Liver (tissue), 9 donors: Measurements from ENCODE around the gene DHRS1. TPM values are rescaled to one million over a fixed set of nuclear protein-coding genes. Genes with fewer than 3 reads are reported as not detected.

Experiments used
- DNase-seq: peaks from one replicate; pipeline ENCODE4 v3.0.0-alpha.2; 2017; ENCODE audit warnings: low spot score
- H3K27ac ChIP-seq, 2 donors: one replicate each; pipeline ENCODE4 v1.7.0; 2013; ENCODE audit warnings: inconsistent platforms in 2 of 2, low read length in 2 of 2, control low read depth in 1 of 2, low read depth in 1 of 2, mild to moderate bottlenecking in 1 of 2
- H3K27me3 ChIP-seq, 4 donors: one replicate each; pipeline versions ENCODE4 v1.6.1 to v1.7.0; 2013; ENCODE audit warnings: low read length in 3 of 4, inconsistent platforms in 1 of 4, mild to moderate bottlenecking in 1 of 4, moderate library complexity in 1 of 4; ENCODE audit not compliant: control insufficient read depth in 4 of 4, insufficient read depth in 4 of 4
- H3K36me3 ChIP-seq, 4 donors: one replicate each; pipeline versions ENCODE4 v1.6.1 to v1.7.0; 2013; ENCODE audit warnings: low read length in 3 of 4, mild to moderate bottlenecking in 3 of 4, low read depth in 1 of 4, moderate library complexity in 1 of 4; ENCODE audit not compliant: control insufficient read depth in 4 of 4, insufficient read depth in 3 of 4
- H3K4me1 ChIP-seq, 4 donors: one replicate each; pipeline versions ENCODE4 v1.6.1 to v1.7.0; 2013; ENCODE audit warnings: low read length in 3 of 4, mild to moderate bottlenecking in 3 of 4, moderate library complexity in 1 of 4; ENCODE audit not compliant: control insufficient read depth in 4 of 4, insufficient read depth in 4 of 4
- H3K4me3 ChIP-seq, 3 donors: one replicate each; pipeline versions ENCODE4 v1.6.1 to v1.7.0; 2013; ENCODE audit warnings: low read length in 3 of 3, control low read depth in 1 of 3, low read depth in 1 of 3, mild to moderate bottlenecking in 1 of 3
- H3K9ac ChIP-seq, 2 donors: one replicate each; pipeline ENCODE4 v1.7.0; 2013; ENCODE audit warnings: low read length in 2 of 2, mild to moderate bottlenecking in 2 of 2, moderate library complexity in 2 of 2, control low read depth in 1 of 2, low read depth in 1 of 2
- H3K9me3 ChIP-seq, 4 donors: one replicate each; pipeline versions ENCODE4 v1.6.1 to v1.7.0; 2013; ENCODE audit warnings: low read length in 3 of 4; ENCODE audit not compliant: control insufficient read depth in 4 of 4
- EGR1 ChIP-seq, 2 donors: IDR thresholded peaks; 2 replicates each; pipeline ENCODE4 v1.6.1; 2016 to 2018; ENCODE audit warnings: antibody characterized with exemption in 2 of 2, low read depth in 2 of 2
- FOXA1 ChIP-seq: IDR thresholded peaks from 2 replicates; pipeline ENCODE4 v1.6.1; 2016; ENCODE audit warnings: antibody characterized with exemption
- FOXA2 ChIP-seq: IDR thresholded peaks from 2 replicates; pipeline ENCODE4 v1.6.1; 2016; ENCODE audit warnings: antibody characterized with exemption
- GABPA ChIP-seq, 2 donors: IDR thresholded peaks in 1 of 2; conservative IDR thresholded peaks in 1 of 2; 2 replicates each; pipeline ENCODE4 v1.6.1; 2016; ENCODE audit warnings: antibody characterized with exemption in 2 of 2, mild to moderate bottlenecking in 1 of 2, moderate library complexity in 1 of 2
- HNF4A ChIP-seq, 2 donors: conservative IDR thresholded peaks; 2 replicates each; pipeline ENCODE4 v1.6.1; 2016; ENCODE audit warnings: antibody characterized with exemption in 2 of 2, mild to moderate bottlenecking in 2 of 2
- HNF4G ChIP-seq: IDR thresholded peaks from 2 replicates; pipeline ENCODE4 v1.6.1; 2016; ENCODE audit warnings: antibody characterized with exemption
- JUND ChIP-seq, 2 donors: IDR thresholded peaks; 2 replicates each; pipeline ENCODE4 v1.6.1; 2016; ENCODE audit warnings: antibody characterized with exemption in 2 of 2
- RAD21 ChIP-seq, 2 donors: IDR thresholded peaks; 2 replicates each; pipeline ENCODE4 v1.6.1; 2016; ENCODE audit warnings: antibody characterized with exemption in 2 of 2, mild to moderate bottlenecking in 2 of 2
- RXRA ChIP-seq, 2 donors: IDR thresholded peaks; 2 replicates each; pipeline ENCODE4 v1.6.1; 2017 to 2018; ENCODE audit warnings: antibody characterized with exemption in 2 of 2, mild to moderate bottlenecking in 1 of 2
- TAF1 ChIP-seq: conservative IDR thresholded peaks from 2 replicates; pipeline ENCODE4 v1.6.1; 2016; ENCODE audit warnings: antibody characterized with exemption, mild to moderate bottlenecking
- YY1 ChIP-seq: IDR thresholded peaks from 2 replicates; pipeline ENCODE4 v1.6.1; 2016; ENCODE audit warnings: antibody characterized with exemption, mild to moderate bottlenecking
- WGBS: extraction: QIAGEN DNeasy Blood & Tissue Kit; methylation state at CpG from one replicate; pipeline ENCODE4 v1.1.7; 2013; 5-methylcytosine and 5-hydroxymethylcytosine counted together
- polyA plus RNA-seq, 2 donors: library from polyadenylated mRNA; stranded (reverse) in 1 of 2; unstranded in 1 of 2; fragments of 200-250 nt in 1 of 2; fragments of >200 nt in 1 of 2; fragmentation: Nextera tagmentation in 1 of 2; extraction: Ambion mirVana in 1 of 2; gene quantifications; one replicate each; pipeline versions ENCODE4 v1.2.1 to v1.2.3, GENCODE V29; 2013 to 2015
- total RNA-seq, 2 donors: library from RNA; depleted of rRNA; stranded (reverse); fragments of >200 nt; gene quantifications; one replicate each; pipeline ENCODE4 v1.2.3, GENCODE V29; 2014
- TF ChIP-seq, protein P1 (sequence below): IDR thresholded peaks from 2 replicates; pipeline ENCODE4 v1.6.1; 2016; ENCODE audit warnings: antibody characterized with exemption
- TF ChIP-seq, protein P2 (sequence below): IDR thresholded peaks from 2 replicates; pipeline ENCODE4 v1.6.1; 2016; ENCODE audit warnings: antibody characterized with exemption
- TF ChIP-seq, protein P3 (sequence below): IDR thresholded peaks from 2 replicates; pipeline ENCODE4 v1.6.1; 2016; ENCODE audit warnings: antibody characterized with exemption, mild to moderate bottlenecking
- TF ChIP-seq, protein P4 (sequence below): IDR thresholded peaks from 2 replicates; pipeline ENCODE4 v1.6.1; 2016; ENCODE audit warnings: antibody characterized with exemption
- TF ChIP-seq, protein P5 (sequence below): fragments of 150-350 bp; IDR thresholded peaks from 2 replicates; pipeline ENCODE4 v1.5.1; 2017; ENCODE audit warnings: improper control_type of control experiment, low read depth, low read length; ENCODE audit not compliant: missing input control
- donor health status: healthy.
- donor health status: healthy.
- donor health status: healthy.
- donor health status: healthy.
- donor health status: healthy.

Gene DHRS1
- total and polyA plus RNA-seq, 4 donors, result 30.3 to 84.9 (median 50.2) TPM

DNA sequence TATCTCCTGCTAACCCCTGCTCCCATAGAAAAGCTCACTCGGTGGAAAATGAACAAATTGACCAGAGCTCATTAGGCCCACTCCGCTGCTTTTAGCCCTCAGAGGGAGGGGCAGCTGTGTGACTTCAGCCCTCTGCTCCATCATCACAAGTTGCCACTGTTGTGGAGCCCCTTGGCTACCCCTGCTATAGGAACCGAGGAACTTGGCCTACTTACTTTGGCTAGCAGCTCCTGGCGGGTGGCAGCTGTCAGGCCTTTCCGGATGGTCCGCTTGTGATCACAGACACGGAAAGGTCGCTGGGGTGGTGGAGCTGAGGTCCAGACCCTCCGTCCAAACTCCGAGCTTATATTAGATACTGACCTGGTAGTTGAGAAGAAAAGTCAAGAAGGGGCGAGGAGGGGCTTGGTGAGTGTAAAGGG is 7.6 kb upstream of the DHRS1 start:
- Histone ChIP-seq H3K36me3 (peaks cover 5 to 38% (median 26%) of the 10 kb centered on the region in 4 donors), H3K27me3 (no peaks in the 10 kb centered on the region), H3K9me3 (no peaks in the 10 kb centered on the region), H3K4me3 (peak overlapping the region; percentile 55 to 78 (median 70)), H3K27ac (peak overlapping the region; percentile 92 to 97), H3K9ac (peak overlapping the region; percentile 80 to 98), H3K4me1 (peaks cover 32 to 88% (median 78%) of the 10 kb centered on the region in 4 donors)
- no peak for TF ChIP-seq FOXA2
- TF ChIP-seq GABPA (IDR thresholded peaks at IDR 0.05 in 1 of 2, conservative IDR thresholded peaks at IDR 0.05 in 1 of 2), result no peak
- TF ChIP-seq, protein P1, sequence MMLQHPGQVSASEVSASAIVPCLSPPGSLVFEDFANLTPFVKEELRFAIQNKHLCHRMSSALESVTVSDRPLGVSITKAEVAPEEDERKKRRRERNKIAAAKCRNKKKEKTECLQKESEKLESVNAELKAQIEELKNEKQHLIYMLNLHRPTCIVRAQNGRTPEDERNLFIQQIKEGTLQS, result no peak
- TF ChIP-seq RXRA (IDR thresholded peaks at IDR 0.05), result no peak
- no peak for TF ChIP-seq FOXA1
- TF ChIP-seq RAD21 (IDR thresholded peaks at IDR 0.05), result no peak
- no peak for TF ChIP-seq JUND (IDR thresholded peaks at IDR 0.05)
- no peak for TF ChIP-seq EGR1 (IDR thresholded peaks at IDR 0.05; ENCODE audit: low read depth in 2 of 2)
- no peak for DNase-seq
- WGBS, result 40% methylated on average over 11 of the region's 11 CpGs

DNA sequence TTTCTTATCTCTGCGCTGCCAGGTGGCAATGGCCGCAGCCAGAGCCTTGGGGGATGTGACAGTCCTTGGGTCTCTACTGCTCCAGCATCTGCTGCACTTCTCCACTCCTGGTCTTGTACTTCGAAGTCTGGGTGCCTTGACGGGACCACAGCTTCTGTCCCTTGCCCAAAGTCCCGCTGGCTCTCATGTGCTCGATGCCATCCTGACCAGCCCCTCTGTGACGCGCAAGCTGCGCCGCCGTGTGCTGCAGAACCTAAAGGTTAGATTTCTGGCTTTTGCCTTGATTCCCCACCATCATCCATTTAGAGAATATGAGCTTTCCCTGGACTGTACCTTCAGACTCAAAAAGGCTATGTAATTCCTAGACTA is 4.4 kb upstream of the DHRS1 start:
- WGBS, result 97% methylated on average over 11 of the region's 11 CpGs
- DNase-seq, result no peak
- Histone ChIP-seq H3K9ac (no peak overlapping the region), H3K27me3 (no peaks in the 10 kb centered on the region), H3K27ac (peak overlapping the region; percentile 55 to 79), H3K36me3 (peaks cover 9 to 48% (median 33%) of the 10 kb centered on the region in 4 donors), H3K4me1 (peaks cover 14 to 81% (median 73%) of the 10 kb centered on the region in 4 donors), H3K9me3 (no peaks in the 10 kb centered on the region), H3K4me3 (no peak overlapping the region)
- TF ChIP-seq FOXA2 (no peak), RXRA (IDR thresholded peaks at IDR 0.05) (no peak), JUND (IDR thresholded peaks at IDR 0.05) (no peak), EGR1 (IDR thresholded peaks at IDR 0.05; ENCODE audit: low read depth in 2 of 2) (no peak), HNF4A (conservative IDR thresholded peaks at IDR 0.05) (no peak), HNF4G (no peak), YY1 (no peak), TAF1 (no peak), GABPA (IDR thresholded peaks at IDR 0.05 in 1 of 2, conservative IDR thresholded peaks at IDR 0.05 in 1 of 2) (no peak)
- TF ChIP-seq, protein P1, result no peak
- TF ChIP-seq, protein P2, sequence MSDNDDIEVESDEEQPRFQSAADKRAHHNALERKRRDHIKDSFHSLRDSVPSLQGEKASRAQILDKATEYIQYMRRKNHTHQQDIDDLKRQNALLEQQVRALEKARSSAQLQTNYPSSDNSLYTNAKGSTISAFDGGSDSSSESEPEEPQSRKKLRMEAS, result no peak
- TF ChIP-seq, protein P3, sequence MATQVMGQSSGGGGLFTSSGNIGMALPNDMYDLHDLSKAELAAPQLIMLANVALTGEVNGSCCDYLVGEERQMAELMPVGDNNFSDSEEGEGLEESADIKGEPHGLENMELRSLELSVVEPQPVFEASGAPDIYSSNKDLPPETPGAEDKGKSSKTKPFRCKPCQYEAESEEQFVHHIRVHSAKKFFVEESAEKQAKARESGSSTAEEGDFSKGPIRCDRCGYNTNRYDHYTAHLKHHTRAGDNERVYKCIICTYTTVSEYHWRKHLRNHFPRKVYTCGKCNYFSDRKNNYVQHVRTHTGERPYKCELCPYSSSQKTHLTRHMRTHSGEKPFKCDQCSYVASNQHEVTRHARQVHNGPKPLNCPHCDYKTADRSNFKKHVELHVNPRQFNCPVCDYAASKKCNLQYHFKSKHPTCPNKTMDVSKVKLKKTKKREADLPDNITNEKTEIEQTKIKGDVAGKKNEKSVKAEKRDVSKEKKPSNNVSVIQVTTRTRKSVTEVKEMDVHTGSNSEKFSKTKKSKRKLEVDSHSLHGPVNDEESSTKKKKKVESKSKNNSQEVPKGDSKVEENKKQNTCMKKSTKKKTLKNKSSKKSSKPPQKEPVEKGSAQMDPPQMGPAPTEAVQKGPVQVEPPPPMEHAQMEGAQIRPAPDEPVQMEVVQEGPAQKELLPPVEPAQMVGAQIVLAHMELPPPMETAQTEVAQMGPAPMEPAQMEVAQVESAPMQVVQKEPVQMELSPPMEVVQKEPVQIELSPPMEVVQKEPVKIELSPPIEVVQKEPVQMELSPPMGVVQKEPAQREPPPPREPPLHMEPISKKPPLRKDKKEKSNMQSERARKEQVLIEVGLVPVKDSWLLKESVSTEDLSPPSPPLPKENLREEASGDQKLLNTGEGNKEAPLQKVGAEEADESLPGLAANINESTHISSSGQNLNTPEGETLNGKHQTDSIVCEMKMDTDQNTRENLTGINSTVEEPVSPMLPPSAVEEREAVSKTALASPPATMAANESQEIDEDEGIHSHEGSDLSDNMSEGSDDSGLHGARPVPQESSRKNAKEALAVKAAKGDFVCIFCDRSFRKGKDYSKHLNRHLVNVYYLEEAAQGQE, result no peak
- TF ChIP-seq, protein P4, sequence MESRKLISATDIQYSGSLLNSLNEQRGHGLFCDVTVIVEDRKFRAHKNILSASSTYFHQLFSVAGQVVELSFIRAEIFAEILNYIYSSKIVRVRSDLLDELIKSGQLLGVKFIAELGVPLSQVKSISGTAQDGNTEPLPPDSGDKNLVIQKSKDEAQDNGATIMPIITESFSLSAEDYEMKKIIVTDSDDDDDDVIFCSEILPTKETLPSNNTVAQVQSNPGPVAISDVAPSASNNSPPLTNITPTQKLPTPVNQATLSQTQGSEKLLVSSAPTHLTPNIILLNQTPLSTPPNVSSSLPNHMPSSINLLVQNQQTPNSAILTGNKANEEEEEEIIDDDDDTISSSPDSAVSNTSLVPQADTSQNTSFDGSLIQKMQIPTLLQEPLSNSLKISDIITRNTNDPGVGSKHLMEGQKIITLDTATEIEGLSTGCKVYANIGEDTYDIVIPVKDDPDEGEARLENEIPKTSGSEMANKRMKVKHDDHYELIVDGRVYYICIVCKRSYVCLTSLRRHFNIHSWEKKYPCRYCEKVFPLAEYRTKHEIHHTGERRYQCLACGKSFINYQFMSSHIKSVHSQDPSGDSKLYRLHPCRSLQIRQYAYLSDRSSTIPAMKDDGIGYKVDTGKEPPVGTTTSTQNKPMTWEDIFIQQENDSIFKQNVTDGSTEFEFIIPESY, result no peak
- TF ChIP-seq, protein P5, sequence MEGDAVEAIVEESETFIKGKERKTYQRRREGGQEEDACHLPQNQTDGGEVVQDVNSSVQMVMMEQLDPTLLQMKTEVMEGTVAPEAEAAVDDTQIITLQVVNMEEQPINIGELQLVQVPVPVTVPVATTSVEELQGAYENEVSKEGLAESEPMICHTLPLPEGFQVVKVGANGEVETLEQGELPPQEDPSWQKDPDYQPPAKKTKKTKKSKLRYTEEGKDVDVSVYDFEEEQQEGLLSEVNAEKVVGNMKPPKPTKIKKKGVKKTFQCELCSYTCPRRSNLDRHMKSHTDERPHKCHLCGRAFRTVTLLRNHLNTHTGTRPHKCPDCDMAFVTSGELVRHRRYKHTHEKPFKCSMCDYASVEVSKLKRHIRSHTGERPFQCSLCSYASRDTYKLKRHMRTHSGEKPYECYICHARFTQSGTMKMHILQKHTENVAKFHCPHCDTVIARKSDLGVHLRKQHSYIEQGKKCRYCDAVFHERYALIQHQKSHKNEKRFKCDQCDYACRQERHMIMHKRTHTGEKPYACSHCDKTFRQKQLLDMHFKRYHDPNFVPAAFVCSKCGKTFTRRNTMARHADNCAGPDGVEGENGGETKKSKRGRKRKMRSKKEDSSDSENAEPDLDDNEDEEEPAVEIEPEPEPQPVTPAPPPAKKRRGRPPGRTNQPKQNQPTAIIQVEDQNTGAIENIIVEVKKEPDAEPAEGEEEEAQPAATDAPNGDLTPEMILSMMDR, result no peak
